ENCODE results near the gene P4HB.
A peak's percentile ranks its signal among the peaks of the same experiment; 100 is the strongest.

P4HB gene

GRCh38 chr17:81824595-81824994 is 35.7 kb downstream of the P4HB start:
- DNase-seq = no peak
- TF ChIP-seq CTCF (IDR thresholded peaks at IDR 0.05; ENCODE audit: low read depth, low read length, missing control alignments) = no peak
- Histone ChIP-seq H3K27ac (no peak overlapping the region), H3K4me3 (ENCODE audit: low read depth, low read length) (no peak overlapping the region), H3K27me3 (replicated peaks) (no peaks in the 10 kb centered on the region), H3K36me3 (replicated peaks) (peaks cover 6% of the 10 kb centered on the region)
- in situ Hi-C loops (cut with HindIII; ENCODE audit: low pct_ligation_motif_present, low sequenced_read_pairs) = no loop called here

GRCh38 chr17:81823820-81824550 is 36.4 kb downstream of the P4HB start:
- no peak for TF ChIP-seq CTCF (IDR thresholded peaks at IDR 0.05; ENCODE audit: low read depth, low read length, missing control alignments)
- H3K27ac ChIP-seq = no peak overlapping the region
- H3K36me3 ChIP-seq (replicated peaks) = peaks cover 6% of the 10 kb centered on the region
- no peak for DNase-seq
- H3K27me3 ChIP-seq (replicated peaks) = no peaks in the 10 kb centered on the region
- no peak overlapping the region for H3K4me3 ChIP-seq (ENCODE audit: low read depth, low read length)
- in situ Hi-C loops (cut with HindIII; ENCODE audit: low pct_ligation_motif_present, low sequenced_read_pairs) = no loop called here

GRCh38 chr17:81822996-81823819 is 37.1 kb downstream of the P4HB start:
- H3K27ac ChIP-seq = no peak overlapping the region
- in situ Hi-C loops (cut with HindIII; ENCODE audit: low pct_ligation_motif_present, low sequenced_read_pairs) = no loop called here
- H3K27me3 ChIP-seq (replicated peaks) = no peaks in the 10 kb centered on the region
- H3K36me3 ChIP-seq (replicated peaks) = peaks cover 6% of the 10 kb centered on the region
- DNase-seq = no peak
- no peak overlapping the region for H3K4me3 ChIP-seq (ENCODE audit: low read depth, low read length)
- no peak for TF ChIP-seq CTCF (IDR thresholded peaks at IDR 0.05; ENCODE audit: low read depth, low read length, missing control alignments)

- Histone ChIP-seq H3K4me3 (ENCODE audit: low read depth, low read length) (no peak overlapping the region), H3K36me3 (replicated peaks) (peaks cover 6% of the 10 kb centered on the region), H3K27me3 (replicated peaks) (no peaks in the 10 kb centered on the region), H3K27ac (no peak overlapping the region)
- TF ChIP-seq CTCF (IDR thresholded peaks at IDR 0.05; ENCODE audit: low read depth, low read length, missing control alignments) = no peak
- DNase-seq = no peak
- in situ Hi-C loops (cut with HindIII; ENCODE audit: low pct_ligation_motif_present, low sequenced_read_pairs) = no loop called here
These were observed 38.1 kb downstream of the P4HB start for GRCh38 chr17:81822312-81822637.

GRCh38 chr17:81821603-81822311 is 38.6 kb downstream of the P4HB start:
- Histone ChIP-seq H3K36me3 (replicated peaks) (peaks cover 6% of the 10 kb centered on the region), H3K4me3 (ENCODE audit: low read depth, low read length) (no peak overlapping the region), H3K27me3 (replicated peaks) (no peaks in the 10 kb centered on the region), H3K27ac (no peak overlapping the region)
- TF ChIP-seq CTCF (IDR thresholded peaks at IDR 0.05; ENCODE audit: low read depth, low read length, missing control alignments) = peak; percentile 62
- peak; percentile 35 for DNase-seq
- in situ Hi-C loops (cut with HindIII; ENCODE audit: low pct_ligation_motif_present, low sequenced_read_pairs) = no loop called here
